Dermis blood vessel endothelial cell (primary cell): ENCODE measurements around the gene OR10A4. TPM values are rescaled to one million over a fixed set of nuclear protein-coding genes. Genes with fewer than 3 reads are reported as not detected.
"Not testable (repeated sequence)": the region's sequence is repeated elsewhere in the genome, so short reads cannot be mapped to it uniquely, and the experiment has no call there.

Experiments used
- DNase-seq: peaks from one replicate; pipeline ENCODE4 v3.0.0; 2010
- total RNA-seq: library from RNA; depleted of rRNA; stranded (reverse); fragments of >200 nt; gene quantifications from 2 replicates; pipeline ENCODE4 v1.2.3, GENCODE V29; 2014

OR10A4 gene
- total RNA-seq, result not detected in 2 replicates

GRCh38 chr11:6876325-6876724 is at the start of gene OR10A4:
Gene OR10A4 (plus strand): TSS chr11:6876625. CDS start chr11:6876648, 23 bp downstream.
- no peak for DNase-seq

DNA sequence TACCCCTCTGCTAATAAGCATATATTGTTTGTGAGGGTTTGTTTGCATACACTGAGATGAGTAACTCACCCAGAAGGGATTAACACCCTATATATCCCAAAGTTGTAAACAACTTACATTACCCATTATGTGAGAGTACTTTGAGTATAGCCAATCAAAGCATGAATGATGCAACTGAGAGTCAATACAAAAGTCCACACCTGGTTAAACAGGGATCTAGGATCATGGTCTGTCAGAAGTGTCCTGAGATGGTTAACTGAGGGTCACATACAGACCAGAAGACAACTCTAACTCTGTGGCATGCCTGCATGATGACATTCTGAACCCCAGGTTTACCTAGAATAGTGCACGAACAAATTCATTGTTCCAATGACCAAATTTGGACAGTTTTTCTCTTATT is 48.3 kb upstream of the OR10A4 start:
- DNase-seq, result no peak

DNA sequence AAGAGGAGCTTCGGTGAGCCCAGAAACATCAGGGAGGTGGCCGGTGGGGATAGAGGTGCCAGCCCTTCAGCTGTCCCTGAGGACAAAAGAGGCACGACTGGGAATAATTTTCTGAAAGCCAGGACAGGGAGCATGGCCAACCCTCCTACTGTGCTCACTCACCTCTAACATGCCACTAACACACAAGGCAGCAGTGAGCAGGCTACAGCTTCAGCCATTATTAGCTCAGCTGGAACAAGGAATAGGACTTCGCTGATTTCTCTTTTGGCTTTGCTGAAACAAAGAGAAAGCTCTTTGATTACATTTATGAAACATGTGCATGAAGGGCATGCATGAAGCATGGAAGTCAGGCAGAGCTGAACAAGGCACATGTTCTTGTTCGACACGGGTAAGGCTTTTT is 43.1 kb upstream of the OR10A4 start:
- no peak for DNase-seq

- DNase-seq, result no peak
Measured at GRCh38 chr11:6834021-6834420, 42.4 kb upstream of the OR10A4 start.

DNA sequence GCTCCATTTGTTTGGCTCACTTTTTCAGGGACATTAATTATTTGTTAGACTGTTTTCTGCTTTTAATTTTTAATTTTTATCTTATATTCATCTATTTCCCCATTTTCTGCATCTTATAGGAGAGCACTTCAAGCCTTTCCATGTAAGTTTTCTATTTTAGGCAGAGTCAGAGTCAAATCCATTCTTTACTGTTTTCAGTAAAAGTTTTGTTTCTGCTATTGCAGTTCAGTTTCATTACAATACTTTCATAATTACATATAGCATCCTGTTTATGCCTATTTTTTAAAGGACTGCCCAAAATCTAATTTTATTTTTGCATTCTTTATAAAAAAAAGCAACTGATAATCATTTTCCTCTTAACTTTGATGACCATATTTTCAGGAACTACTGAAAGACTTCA is 34.7 kb upstream of the OR10A4 start:
- no peak for DNase-seq

DNA sequence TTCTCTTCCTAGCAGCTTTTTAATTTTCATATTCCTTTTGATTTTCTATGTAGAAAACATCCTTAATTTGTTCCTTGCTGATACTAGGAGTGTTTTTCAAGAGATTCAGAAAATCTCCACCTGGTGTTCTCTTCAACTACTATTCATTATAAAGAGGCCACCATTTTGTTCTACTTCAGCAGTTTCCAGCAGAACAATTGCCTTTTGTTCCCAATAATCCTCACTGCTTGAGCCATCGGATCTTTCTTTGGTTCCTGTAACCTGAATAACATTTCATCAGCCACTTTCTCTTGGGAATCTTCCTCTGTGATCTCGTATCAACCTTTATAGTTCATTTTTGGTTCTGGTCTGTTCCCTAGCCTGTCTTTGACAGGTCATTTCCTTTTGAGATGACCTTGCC is 32.8 kb upstream of the OR10A4 start:
- DNase-seq, result no peak

DNA sequence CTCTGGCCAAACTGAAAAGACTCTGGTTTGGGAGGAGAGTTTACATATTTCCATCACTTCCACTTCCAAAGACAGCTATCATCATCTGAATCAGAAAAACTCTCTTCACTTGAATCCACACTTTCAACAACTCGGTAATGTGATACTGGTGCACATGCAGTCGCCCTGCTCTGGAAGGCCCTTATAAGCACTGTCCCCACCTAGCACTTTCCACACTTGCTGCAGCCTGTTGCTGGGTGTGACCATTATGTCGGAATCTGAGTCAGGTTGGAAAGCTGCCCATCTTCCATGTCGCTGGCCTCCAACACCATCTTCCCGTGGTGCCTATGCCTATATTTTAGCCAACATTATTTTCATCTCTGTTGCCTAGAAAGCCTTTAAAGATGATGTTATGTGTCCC is 32.1 kb upstream of the OR10A4 start:
- no peak for DNase-seq

DNA sequence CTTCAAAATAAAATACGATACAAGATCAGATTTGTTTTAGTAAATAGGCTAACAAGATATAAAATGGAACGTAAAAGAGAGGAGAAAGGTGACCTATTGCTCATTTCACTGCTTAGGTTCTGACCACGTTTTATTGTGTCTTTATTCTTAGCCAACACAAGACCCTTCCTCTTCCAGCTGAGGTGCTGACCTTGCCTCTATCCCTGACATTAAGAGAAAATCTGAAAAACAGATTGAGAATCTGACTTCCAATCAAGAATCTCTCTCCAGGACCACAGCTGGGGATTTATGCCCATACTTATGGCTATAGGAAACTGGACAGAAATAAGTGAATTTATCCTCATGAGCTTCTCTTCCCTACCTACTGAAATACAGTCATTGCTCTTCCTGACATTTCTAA is 31.0 kb upstream of the OR10A4 start, which contains the start of gene OR10A5:
Gene OR10A5 (plus strand): TSS at position 301 of the 400 bp plus-strand sequence. CDS start 0 bp downstream, at position 301.
- no peak for DNase-seq

GRCh38 chr11:6850526-6850925 is 25.9 kb upstream of the OR10A4 start:
- peak; percentile 15 for DNase-seq

DNA sequence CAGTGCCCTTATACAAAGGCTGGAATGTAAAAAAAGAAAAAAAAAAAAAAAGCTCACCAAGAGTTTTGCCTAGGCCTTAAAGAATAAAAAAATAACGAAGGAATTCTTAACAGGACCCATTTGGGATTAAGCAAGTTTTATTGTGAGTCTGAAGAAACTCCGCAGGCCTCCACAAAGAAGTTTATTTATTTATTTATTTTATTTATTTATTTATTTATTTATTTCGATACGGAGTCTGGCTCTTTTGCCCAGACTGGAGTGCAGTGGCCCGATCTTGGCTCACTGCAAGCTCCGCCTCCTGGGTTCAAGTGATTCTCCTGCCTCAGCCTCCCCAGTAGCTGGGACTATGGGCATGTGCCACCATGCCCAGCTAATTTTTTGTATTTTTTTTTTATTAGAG is 21.6 kb upstream of the OR10A4 start:
- DNase-seq, result not testable (repeated sequence)

DNA sequence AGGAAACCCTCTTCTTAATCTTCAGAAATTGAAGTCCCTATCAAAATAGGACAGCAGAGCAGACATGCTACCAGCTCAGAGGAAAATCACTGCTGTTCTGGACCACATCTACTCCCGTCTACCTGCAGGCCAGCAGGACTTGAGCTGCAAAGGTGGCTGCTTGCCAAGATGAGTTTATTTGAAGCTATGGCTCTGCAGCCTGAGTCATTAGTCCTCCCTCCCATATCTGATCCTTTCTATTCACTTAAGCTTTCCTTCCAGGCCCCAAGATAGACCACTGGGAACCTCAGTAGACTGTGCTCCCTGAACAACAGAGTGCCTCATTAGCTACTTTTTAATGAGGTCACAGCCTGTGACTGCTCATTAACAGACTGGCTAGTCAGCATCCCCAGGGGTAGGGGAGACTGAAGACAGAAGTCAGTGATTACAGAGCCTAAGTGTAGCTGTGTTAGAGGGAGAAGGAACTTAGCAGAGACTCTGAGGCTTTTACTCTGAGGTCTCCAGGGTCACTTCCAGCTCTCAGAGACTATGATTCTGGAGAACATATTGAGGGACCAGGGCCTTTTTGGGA is 20.4 kb upstream of the OR10A4 start:
- DNase-seq, result peak; percentile 37

DNA sequence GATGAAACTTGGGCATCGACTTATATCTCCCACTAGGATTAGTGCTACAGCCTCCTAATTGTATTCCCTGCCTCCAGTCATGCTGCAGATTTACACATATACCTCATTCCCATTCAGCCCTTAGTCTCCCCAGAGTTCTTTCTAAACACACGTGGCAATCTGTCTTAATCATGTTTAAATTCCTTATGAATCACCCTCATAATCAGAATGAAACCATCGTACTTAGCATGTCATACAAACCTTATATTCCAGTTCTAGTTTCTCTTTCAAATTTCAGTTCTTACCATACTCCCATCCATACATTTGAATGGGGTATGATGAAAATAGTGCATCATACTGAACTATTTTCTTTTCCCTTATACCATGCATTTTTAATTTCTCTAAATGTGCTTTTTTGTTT is 19.6 kb upstream of the OR10A4 start:
- no peak for DNase-seq

DNA sequence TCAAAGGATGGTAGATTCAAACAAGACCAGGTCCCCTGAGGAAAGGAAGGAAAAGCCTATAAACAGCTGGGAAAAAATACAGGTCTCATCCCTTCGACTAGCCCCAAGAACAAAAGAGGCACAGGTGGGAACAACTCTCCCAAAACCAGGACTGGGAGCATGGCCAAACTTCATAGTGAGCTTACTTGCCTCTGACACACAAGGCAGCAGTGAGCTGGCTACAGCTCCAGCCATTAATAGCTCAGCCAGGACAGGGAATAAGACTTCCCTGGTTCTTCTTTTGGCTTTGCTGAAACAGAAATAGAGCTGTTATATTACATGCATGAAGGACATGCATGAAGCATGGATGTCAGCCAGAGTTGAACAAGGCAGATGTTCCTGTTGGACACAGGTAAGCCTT is 13.5 kb upstream of the OR10A4 start, which contains the start of gene OR10A2:
Gene OR10A2 (plus strand): TSS at position 97 of the 400 bp plus-strand sequence. CDS start 6,698 bp downstream, outside the sequence.
- DNase-seq, result no peak

DNA sequence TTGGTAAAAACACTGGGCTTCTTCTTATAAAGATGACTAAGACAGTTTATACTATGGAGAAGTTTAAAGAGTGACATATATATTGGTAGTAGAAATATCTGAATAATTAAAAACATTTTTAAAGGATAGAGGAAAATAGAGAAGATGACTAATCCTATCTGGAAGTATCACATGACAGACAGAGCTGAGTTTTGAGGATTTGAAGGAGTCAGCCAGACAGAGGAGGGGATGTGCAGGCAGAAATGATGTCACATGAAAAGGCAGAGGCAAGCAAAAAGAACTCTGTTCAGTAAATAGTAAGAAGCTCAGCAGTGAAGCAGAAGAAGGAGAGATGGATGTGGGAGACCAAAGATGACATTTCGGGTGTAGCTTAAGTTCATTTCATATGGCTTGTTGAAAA is 12.0 kb upstream of the OR10A4 start:
- DNase-seq, result no peak

DNA sequence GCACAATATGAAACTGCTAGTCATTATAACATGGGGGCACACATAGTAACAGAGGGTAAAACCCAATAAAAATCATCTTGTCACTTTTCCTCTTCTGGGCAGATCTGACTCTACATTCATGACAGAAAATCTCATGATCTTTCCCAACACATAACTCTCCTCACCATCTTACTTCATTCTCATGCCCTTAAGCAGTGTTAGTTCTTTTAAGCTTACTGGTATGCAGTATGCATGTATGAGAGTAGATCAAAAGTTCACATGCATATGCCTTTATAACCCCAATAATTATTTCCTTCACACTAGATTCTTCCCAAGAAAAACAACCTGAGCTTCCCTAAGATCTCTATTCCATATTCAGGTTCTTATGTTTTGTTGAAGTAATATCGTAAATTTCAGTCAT is 5.1 kb upstream of the OR10A4 start:
- no peak for DNase-seq

DNA sequence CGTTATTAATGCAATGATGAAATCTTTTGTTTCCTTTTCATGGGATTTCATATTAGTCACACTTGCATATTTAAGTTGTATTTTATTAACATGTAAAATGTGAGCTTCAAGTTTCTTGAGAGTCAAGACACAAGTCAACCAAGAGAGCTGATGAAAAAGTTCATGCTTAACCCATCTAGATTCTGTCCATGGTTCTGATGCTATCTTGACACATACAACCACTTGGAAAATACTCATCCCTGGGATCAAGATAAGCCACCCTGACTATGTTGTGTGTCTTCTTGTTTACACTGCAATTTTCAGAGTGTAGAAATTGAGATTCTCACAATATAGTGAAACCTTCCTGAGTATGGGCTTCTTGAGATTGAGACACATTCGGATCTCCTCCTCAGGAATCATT is 664 bp upstream of the OR10A4 start:
- no peak for DNase-seq

DNA sequence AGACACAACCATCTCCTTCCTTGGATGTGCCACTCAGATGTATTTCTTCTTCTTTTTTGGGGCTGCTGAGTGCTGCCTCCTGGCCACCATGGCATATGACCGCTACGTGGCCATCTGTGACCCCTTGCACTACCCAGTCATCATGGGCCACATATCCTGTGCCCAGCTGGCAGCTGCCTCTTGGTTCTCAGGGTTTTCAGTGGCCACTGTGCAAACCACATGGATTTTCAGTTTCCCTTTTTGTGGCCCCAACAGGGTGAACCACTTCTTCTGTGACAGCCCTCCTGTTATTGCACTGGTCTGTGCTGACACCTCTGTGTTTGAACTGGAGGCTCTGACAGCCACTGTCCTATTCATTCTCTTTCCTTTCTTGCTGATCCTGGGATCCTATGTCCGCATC is 489 bp downstream of the OR10A4 start:
- no peak for DNase-seq

GRCh38 chr11:6882751-6883150 is 6.3 kb downstream of the OR10A4 start:
- no peak for DNase-seq

DNA sequence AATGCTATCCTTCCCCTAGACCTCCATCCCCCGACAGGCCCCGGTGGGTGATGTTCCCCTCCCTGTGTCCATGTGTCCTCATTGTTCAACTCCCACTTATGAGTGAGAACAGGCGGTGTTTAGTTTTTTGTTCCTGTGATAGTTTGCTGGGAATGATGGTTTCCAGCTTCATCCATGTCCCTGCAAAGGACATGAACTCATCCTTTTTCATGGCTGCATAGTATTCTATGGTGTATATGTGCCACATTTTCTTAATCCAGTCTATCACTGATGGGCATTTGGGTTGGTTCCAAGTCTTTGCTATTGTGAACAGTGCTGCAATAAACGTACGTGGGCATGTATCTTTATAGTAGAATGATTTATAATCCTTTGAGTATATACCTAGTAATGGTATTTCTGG is 11.3 kb downstream of the OR10A4 start:
- not testable (repeated sequence) for DNase-seq

GRCh38 chr11:6888830-6889229 is 12.4 kb downstream of the OR10A4 start:
- DNase-seq, result no peak

- DNase-seq, result no peak
Measured at GRCh38 chr11:6889835-6890234, 13.4 kb downstream of the OR10A4 start.

DNA sequence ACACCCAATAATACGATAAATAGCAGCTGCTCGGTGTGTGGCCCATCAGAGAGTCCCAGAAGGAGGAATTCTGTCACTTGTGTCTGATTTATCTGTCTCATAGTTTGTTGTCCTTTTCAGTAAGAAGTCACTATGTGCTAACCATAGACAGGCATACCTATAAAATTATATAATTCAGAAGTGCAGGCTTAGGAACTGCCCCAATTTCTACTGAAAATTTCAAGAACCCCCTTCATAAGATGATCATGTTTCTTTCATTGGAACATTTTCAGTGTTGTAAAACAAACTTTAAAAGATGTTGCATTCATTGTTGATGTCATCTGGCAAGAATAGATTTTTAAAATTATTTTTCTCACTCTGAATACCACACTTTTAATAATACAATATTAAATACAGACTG is 16.0 kb downstream of the OR10A4 start, which contains the start of gene OR2D2:
Gene OR2D2 (minus strand): TSS at position 101 of the 400 bp plus-strand sequence. CDS start 0 bp downstream, at position 101.
- DNase-seq, result no peak

- no peak for DNase-seq
Measured at GRCh38 chr11:6894097-6894496, 17.7 kb downstream of the OR10A4 start.

DNA sequence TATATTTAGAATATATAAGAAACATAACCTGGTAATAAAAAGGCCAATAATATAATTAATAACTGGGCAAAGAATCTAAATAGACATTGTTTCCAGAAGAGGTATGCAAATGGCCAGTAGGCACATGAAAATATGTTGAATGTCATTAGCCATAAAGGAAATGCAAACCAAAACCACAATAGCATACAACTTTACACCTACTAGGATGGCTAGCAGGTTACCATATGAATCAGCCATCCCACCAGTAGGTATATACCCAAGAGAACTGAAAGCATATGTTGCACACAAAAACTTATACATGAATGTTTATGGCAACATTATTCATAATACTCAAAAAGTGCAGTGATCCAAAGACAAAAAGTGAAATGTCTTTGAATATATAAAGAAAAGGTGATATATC is 18.6 kb downstream of the OR10A4 start:
- DNase-seq, result no peak

DNA sequence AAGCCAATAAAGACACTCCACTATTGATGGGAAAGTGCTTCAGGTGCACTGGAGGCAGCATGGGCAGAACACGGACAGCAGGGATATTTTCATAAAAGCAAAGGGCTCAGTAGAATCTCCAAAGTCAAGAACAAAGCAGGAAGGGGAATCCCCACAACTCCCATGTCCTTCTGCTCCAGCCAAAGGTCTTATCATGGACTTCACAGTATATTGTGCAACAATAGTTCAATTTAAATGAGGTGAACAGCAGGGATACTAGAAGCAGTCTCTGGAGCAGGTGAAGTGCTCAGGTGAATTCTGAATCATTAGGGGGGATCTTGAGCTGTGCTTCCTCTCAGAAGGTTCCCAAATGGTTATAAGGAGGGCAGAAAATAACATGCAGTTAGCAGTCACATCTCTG is 22.5 kb downstream of the OR10A4 start:
- no peak for DNase-seq
